ENCODE measurements around the gene ZNF691. TPM values are rescaled to one million over a fixed set of nuclear protein-coding genes. Genes with fewer than 3 reads are reported as not detected.
"Not testable (repeated sequence)": the region's sequence is repeated elsewhere in the genome, so short reads cannot be mapped to it uniquely, and the experiment has no call there.

The ZNF691 gene
- polyA plus RNA-seq, 2 of the 4 experiments (the other 2 are of a cell fraction): 4.8 to 6.2 TPM

DNA sequence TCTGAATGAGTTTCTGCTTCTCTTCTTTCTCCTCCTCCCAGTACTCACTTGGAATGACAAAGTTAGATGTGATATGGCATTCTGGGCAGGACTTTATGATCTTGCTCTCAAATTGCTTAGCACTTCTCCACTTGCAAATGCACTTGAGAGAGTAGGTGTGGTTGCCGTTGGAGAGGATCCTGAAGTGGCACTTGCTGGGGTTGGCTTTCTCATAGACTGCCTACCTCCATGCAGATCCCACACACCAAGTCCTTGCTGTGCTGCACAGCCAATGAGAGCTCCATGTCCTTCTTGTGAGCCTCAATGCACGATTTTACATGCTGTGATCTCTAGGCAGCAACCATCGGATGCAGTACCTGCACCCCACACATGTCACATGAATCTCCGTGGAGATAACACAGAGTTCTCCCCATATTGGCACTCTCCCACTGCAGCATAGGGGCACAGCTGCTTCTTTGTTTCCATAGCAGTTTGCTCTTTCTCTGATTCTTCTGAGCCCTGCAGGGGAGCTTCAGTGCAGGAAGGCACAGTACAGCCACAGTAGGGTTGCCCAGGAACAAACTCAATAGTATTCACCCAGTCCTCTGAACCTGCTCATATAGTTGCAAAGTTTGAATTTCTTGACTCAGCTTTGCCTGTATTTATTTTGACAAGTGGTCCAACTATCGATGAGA is 45.2 kb downstream of the ZNF691 start:
- Histone ChIP-seq H3K4me2 (no peak overlapping the region), H3K4me1 (no peaks in the 10 kb centered on the region), H3K9me3 (no peaks in the 10 kb centered on the region), H3K27ac (no peak overlapping the region), H3K4me3 (no peak overlapping the region)
- FAIRE-seq: no peak
- ChIA-PET POLR2A (no interaction called here), CTCF (interaction anchor here (1.1 to 1.3 kb wide), 2 partner anchors 13 to 141 kb away, joined by 4 read pairs; no protein-coding TSS in a partner anchor)
- ATAC-seq: no peak
- 45% methylated on average over 5 of the region's 5 CpGs for WGBS (ENCODE audit: missing lambda C conversion rate)
- DNase-seq (ENCODE audit: low read depth in 1 of 2, low spot score in 1 of 2): no peak
- TF ChIP-seq RNF2 (IDR thresholded peaks at IDR 0.05; ENCODE audit: borderline replicate concordance, low read depth) (no peak), FOSB (CRISPR knock-in tag; IDR thresholded peaks at IDR 0.05) (no peak), RCOR1 (IDR thresholded peaks at IDR 0.05; ENCODE audit: low read depth, low read length) (no peak), MAZ (IDR thresholded peaks at IDR 0.05; ENCODE audit: borderline replicate concordance, low read depth, low read length) (no peak), EHF (CRISPR knock-in tag; IDR thresholded peaks at IDR 0.05) (no peak)
- TF ChIP-seq, protein P1, sequence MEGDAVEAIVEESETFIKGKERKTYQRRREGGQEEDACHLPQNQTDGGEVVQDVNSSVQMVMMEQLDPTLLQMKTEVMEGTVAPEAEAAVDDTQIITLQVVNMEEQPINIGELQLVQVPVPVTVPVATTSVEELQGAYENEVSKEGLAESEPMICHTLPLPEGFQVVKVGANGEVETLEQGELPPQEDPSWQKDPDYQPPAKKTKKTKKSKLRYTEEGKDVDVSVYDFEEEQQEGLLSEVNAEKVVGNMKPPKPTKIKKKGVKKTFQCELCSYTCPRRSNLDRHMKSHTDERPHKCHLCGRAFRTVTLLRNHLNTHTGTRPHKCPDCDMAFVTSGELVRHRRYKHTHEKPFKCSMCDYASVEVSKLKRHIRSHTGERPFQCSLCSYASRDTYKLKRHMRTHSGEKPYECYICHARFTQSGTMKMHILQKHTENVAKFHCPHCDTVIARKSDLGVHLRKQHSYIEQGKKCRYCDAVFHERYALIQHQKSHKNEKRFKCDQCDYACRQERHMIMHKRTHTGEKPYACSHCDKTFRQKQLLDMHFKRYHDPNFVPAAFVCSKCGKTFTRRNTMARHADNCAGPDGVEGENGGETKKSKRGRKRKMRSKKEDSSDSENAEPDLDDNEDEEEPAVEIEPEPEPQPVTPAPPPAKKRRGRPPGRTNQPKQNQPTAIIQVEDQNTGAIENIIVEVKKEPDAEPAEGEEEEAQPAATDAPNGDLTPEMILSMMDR (IDR thresholded peaks at IDR 0.05): no peak
- TF ChIP-seq, protein P2, sequence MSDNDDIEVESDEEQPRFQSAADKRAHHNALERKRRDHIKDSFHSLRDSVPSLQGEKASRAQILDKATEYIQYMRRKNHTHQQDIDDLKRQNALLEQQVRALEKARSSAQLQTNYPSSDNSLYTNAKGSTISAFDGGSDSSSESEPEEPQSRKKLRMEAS (IDR thresholded peaks at IDR 0.05): no peak

DNA sequence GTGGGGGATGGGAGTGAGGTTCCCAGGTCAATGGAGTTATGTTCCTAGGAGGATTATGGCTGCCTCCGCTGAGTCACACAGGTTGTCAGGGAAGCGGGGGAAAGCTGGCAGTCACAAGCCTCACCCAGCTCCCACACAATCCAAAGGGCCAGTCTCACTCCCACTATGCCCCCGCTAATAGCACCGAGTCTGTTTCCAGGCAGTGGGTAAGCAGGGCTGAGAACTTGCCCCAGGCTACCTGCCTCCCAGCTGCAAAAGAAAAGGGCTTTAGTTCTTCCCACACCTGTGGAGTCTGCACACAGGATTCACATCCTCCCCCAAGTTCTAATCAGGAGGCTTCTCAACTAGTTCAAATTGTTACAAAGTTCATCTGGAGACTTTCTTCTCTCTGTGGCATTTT is 53.5 kb downstream of the ZNF691 start:
- H3K27ac ChIP-seq; H3K9me3 ChIP-seq; FAIRE-seq; H3K4me3 ChIP-seq; H3K4me1 ChIP-seq; H3K4me2 ChIP-seq; DNase-seq (ENCODE audit: low read depth in 1 of 2, low spot score in 1 of 2); ATAC-seq; POLR2A ChIA-PET: not testable (repeated sequence)
- CTCF ChIA-PET: interaction anchor here (0.9 to 1.8 kb wide), 6 partner anchors 13 to 174 kb away, joined by 3 to 6 read pairs (median 4); partner anchors contain the start of gene ZNF691
- whole genome bisulfite sequencing (ENCODE audit: missing lambda C conversion rate): 100% methylated on average over 3 of the region's 4 CpGs

Other genes starting within 250 kb of the ZNF691 start
- gene PPIH, start 188.2 kb upstream of the ZNF691 start, polyA plus RNA-seq (2011; rRNA removed): 50.3 and 68.9 TPM in 2 replicates
- 55.8 to 68.0 TPM (median 59.0 TPM) in 3 replicates for gene PPIH, start 188.2 kb upstream of the ZNF691 start, polyA plus RNA-seq (2017; fragmentation: RNase III; extraction: RNeasy Plus Mini Kit Qiagen cat#74134 plus additional on column Dnase treatment)
- gene YBX1, start 164.2 kb upstream of the ZNF691 start, polyA plus RNA-seq (2011; rRNA removed): 345 and 488 TPM in 2 replicates
- 715 to 747 TPM (median 742 TPM) in 3 replicates for gene YBX1, start 164.2 kb upstream of the ZNF691 start, polyA plus RNA-seq (2017; fragmentation: RNase III; extraction: RNeasy Plus Mini Kit Qiagen cat#74134 plus additional on column Dnase treatment)
- not detected in 2 replicates for gene CLDN19, start 106.4 kb upstream of the ZNF691 start, polyA plus RNA-seq (2011; rRNA removed)
- 0.03 TPM in 1 of 3 replicates, not detected in the others for gene CLDN19, start 106.4 kb upstream of the ZNF691 start, polyA plus RNA-seq (2017; fragmentation: RNase III; extraction: RNeasy Plus Mini Kit Qiagen cat#74134 plus additional on column Dnase treatment)
- gene P3H1, start 79.6 kb upstream of the ZNF691 start, polyA plus RNA-seq (2011; rRNA removed): 27.3 and 32.0 TPM in 2 replicates
- 25.2 to 30.3 TPM (median 29.2 TPM) in 3 replicates for gene P3H1, start 79.6 kb upstream of the ZNF691 start, polyA plus RNA-seq (2017; fragmentation: RNase III; extraction: RNeasy Plus Mini Kit Qiagen cat#74134 plus additional on column Dnase treatment)
- 2.6 and 4.5 TPM in 2 replicates for gene C1orf50, start 79.4 kb upstream of the ZNF691 start, polyA plus RNA-seq (2011; rRNA removed)
- gene C1orf50, start 79.4 kb upstream of the ZNF691 start, polyA plus RNA-seq (2017; fragmentation: RNase III; extraction: RNeasy Plus Mini Kit Qiagen cat#74134 plus additional on column Dnase treatment): 1.7 to 2.0 TPM (median 1.9 TPM) in 3 replicates
- 0.21 TPM in 2 replicates for gene TMEM269, start 61.6 kb upstream of the ZNF691 start, polyA plus RNA-seq (2011; rRNA removed)
- gene TMEM269, start 61.6 kb upstream of the ZNF691 start, polyA plus RNA-seq (2017; fragmentation: RNase III; extraction: RNeasy Plus Mini Kit Qiagen cat#74134 plus additional on column Dnase treatment): 0.08 to 0.21 TPM (median 0.15 TPM) in 3 replicates
- gene ERMAP, start 29.5 kb upstream of the ZNF691 start, polyA plus RNA-seq (2011; rRNA removed): 9.5 and 10.7 TPM in 2 replicates
- 5.0 to 6.6 TPM (median 5.4 TPM) in 3 replicates for gene ERMAP, start 29.5 kb upstream of the ZNF691 start, polyA plus RNA-seq (2017; fragmentation: RNase III; extraction: RNeasy Plus Mini Kit Qiagen cat#74134 plus additional on column Dnase treatment)
- 22.6 and 24.8 TPM in 2 replicates for gene SVBP, start 29.2 kb upstream of the ZNF691 start, polyA plus RNA-seq (2011; rRNA removed)
- 8.7 to 12.0 TPM (median 9.1 TPM) in 3 replicates for gene SVBP, start 29.2 kb upstream of the ZNF691 start, polyA plus RNA-seq (2017; fragmentation: RNase III; extraction: RNeasy Plus Mini Kit Qiagen cat#74134 plus additional on column Dnase treatment)
- gene SLC2A1, start 112.3 kb downstream of the ZNF691 start, polyA plus RNA-seq (2011; rRNA removed): 106 and 107 TPM in 2 replicates
- gene SLC2A1, start 112.3 kb downstream of the ZNF691 start, polyA plus RNA-seq (2017; fragmentation: RNase III; extraction: RNeasy Plus Mini Kit Qiagen cat#74134 plus additional on column Dnase treatment): 103 to 137 TPM (median 124 TPM) in 3 replicates

Measured in A549 (cell line).